ENCODE results near the gene STT3B. TPM values are rescaled to one million over a fixed set of nuclear protein-coding genes. Genes with fewer than 3 reads are reported as not detected.

The STT3B gene
- total RNA-seq, 1 experiment from 2014 or later = 155 TPM

DNA sequence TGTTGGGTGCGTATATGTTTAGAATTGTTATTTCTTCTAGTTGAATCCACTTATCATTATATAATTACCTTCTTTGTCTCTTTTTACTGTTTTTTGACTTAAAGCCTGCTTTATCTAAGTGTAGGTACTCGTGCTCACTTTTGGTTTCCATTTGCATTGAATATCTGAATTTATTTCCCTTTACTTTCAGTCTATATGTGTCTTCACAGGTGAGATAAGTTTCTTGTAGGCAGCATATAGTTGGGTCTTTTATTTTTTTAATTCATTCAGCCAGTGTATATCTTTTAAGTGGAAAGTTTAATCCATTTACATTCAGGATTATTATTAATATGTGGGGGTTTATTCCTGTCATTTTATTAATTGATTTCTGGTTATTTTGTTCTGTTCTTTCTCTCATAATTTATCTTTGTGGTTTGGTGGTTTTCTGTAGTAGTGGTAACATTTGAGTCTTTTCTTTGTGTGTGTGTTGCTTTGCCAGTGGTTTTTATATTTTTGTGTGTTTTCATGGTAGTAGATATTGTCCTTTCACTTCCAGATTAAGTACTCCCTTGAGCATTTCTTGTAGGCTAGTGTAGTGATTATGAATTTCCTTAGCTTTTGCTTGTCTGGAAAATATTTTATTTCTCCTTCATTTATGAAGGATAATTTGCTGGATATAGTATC, 27.3 kb downstream of the STT3B start:
- no peaks in the 10 kb centered on the region for H3K27me3 ChIP-seq (ENCODE audit: insufficient read depth, low read depth)
- H3K79me2 ChIP-seq (ENCODE audit: low read depth) = peaks cover 97% of the 10 kb centered on the region
- ChIA-PET POLR2A (ENCODE audit: unreplicated experiment) (no interaction called here), CTCF (no interaction called here)
- no peak overlapping the region for H3K4me2 ChIP-seq
- no peak overlapping the region for H3K27ac ChIP-seq
- no peak overlapping the region for H2AFZ ChIP-seq
- intact Hi-C loops (cut with micrococcal nuclease; ENCODE audit: unreplicated experiment) = no loop called here
- H3F3A ChIP-seq (ENCODE audit: insufficient read depth, low read depth) = no peaks in the 10 kb centered on the region
- BruUV-seq (replicated peaks) = no TSS peak
- H3K36me3 ChIP-seq (ENCODE audit: low read depth) = no peaks in the 10 kb centered on the region
- no peak for DNase-seq
- TF ChIP-seq EZH2 (IDR thresholded peaks at IDR 0.05; ENCODE audit: low read depth) = no peak
- no peaks in the 10 kb centered on the region for H3K9me2 ChIP-seq (ENCODE audit: insufficient read depth)
- H4K20me1 ChIP-seq (ENCODE audit: insufficient read depth) = no peaks in the 10 kb centered on the region
- no peak overlapping the region for H3K4me3 ChIP-seq
- H3K4me1 ChIP-seq (replicated peaks; ENCODE audit: insufficient read depth) = no peaks in the 10 kb centered on the region
- H3K9me3 ChIP-seq (ENCODE audit: insufficient read depth, low read depth) = no peaks in the 10 kb centered on the region

DNA sequence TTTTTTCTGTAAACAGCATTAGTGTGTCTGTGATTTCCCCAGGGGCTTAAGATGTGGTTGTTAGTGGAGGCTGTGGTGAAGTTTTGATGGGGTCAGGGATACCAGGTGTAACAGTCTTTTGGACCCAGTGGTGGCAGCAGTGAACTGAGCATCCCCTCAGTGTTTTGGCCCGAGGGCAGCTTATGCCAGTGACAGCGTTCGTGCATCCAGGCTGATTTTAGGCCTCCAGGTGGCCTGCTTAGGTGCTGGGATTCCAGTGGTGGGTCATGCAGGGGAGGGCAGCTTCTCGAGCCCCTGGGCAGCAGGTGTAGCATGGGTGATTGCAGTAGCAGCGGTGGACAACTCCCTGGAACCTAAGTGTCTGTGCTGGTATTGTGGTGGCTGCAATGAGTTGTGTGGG, 29.2 kb downstream of the STT3B start:
- H3K4me1 ChIP-seq (replicated peaks; ENCODE audit: insufficient read depth) = no peaks in the 10 kb centered on the region
- no peak overlapping the region for H3K4me2 ChIP-seq
- no peaks in the 10 kb centered on the region for H3K9me2 ChIP-seq (ENCODE audit: insufficient read depth)
- H3K4me3 ChIP-seq = no peak overlapping the region
- no peaks in the 10 kb centered on the region for H3K27me3 ChIP-seq (ENCODE audit: insufficient read depth, low read depth)
- H3K36me3 ChIP-seq (ENCODE audit: low read depth) = no peaks in the 10 kb centered on the region
- H4K20me1 ChIP-seq (ENCODE audit: insufficient read depth) = no peaks in the 10 kb centered on the region
- no peak overlapping the region for H2AFZ ChIP-seq
- intact Hi-C loops (cut with micrococcal nuclease; ENCODE audit: unreplicated experiment) = no loop called here
- no peak for DNase-seq
- no peaks in the 10 kb centered on the region for H3F3A ChIP-seq (ENCODE audit: insufficient read depth, low read depth)
- no peaks in the 10 kb centered on the region for H3K9me3 ChIP-seq (ENCODE audit: insufficient read depth, low read depth)
- ChIA-PET CTCF (no interaction called here), POLR2A (ENCODE audit: unreplicated experiment) (no interaction called here)
- BruUV-seq (replicated peaks) = no TSS peak
- peaks cover 97% of the 10 kb centered on the region for H3K79me2 ChIP-seq (ENCODE audit: low read depth)
- TF ChIP-seq, protein P1, sequence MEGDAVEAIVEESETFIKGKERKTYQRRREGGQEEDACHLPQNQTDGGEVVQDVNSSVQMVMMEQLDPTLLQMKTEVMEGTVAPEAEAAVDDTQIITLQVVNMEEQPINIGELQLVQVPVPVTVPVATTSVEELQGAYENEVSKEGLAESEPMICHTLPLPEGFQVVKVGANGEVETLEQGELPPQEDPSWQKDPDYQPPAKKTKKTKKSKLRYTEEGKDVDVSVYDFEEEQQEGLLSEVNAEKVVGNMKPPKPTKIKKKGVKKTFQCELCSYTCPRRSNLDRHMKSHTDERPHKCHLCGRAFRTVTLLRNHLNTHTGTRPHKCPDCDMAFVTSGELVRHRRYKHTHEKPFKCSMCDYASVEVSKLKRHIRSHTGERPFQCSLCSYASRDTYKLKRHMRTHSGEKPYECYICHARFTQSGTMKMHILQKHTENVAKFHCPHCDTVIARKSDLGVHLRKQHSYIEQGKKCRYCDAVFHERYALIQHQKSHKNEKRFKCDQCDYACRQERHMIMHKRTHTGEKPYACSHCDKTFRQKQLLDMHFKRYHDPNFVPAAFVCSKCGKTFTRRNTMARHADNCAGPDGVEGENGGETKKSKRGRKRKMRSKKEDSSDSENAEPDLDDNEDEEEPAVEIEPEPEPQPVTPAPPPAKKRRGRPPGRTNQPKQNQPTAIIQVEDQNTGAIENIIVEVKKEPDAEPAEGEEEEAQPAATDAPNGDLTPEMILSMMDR (conservative IDR thresholded peaks at IDR 0.05) = no peak
- TF ChIP-seq EZH2 (IDR thresholded peaks at IDR 0.05; ENCODE audit: low read depth) = no peak
- no peak overlapping the region for H3K27ac ChIP-seq

DNA sequence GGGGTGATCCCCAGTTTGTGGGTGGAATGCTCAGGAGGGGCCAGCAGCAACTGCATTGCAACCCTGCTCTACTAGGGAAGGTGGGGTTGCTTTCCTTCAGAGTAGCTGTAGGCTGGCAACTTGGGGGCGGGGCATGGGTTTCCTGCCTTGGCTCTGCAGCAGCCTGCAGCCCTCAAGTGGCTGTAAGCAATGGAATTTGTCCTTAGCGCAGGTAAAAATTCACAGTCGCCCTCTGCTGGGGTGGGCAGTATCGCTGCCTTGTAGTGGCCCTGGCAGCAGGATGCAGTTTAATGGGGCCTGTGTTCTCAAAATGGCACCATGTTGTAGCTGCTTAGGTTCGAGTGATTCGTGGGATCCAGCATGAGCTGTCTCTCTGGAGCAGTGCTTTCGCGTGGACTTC, 29.8 kb downstream of the STT3B start:
- Histone ChIP-seq H3K27me3 (ENCODE audit: insufficient read depth, low read depth) (no peaks in the 10 kb centered on the region), H3K79me2 (ENCODE audit: low read depth) (peaks cover 98% of the 10 kb centered on the region), H3K9me3 (ENCODE audit: insufficient read depth, low read depth) (no peaks in the 10 kb centered on the region), H2AFZ (no peak overlapping the region), H3K4me3 (no peak overlapping the region), H3K9me2 (ENCODE audit: insufficient read depth) (no peaks in the 10 kb centered on the region), H3K36me3 (ENCODE audit: low read depth) (no peaks in the 10 kb centered on the region), H3K4me1 (replicated peaks; ENCODE audit: insufficient read depth) (no peaks in the 10 kb centered on the region), H3K27ac (no peak overlapping the region), H4K20me1 (ENCODE audit: insufficient read depth) (no peaks in the 10 kb centered on the region), H3K4me2 (no peak overlapping the region), H3F3A (ENCODE audit: insufficient read depth, low read depth) (no peaks in the 10 kb centered on the region)
- intact Hi-C loops (cut with micrococcal nuclease; ENCODE audit: unreplicated experiment) = no loop called here
- TF ChIP-seq, protein P1 (conservative IDR thresholded peaks at IDR 0.05) = no peak
- TF ChIP-seq EZH2 (IDR thresholded peaks at IDR 0.05; ENCODE audit: low read depth) = no peak
- ChIA-PET CTCF (no interaction called here), POLR2A (ENCODE audit: unreplicated experiment) (no interaction called here)
- no TSS peak for BruUV-seq (replicated peaks)
- no peak for DNase-seq

DNA sequence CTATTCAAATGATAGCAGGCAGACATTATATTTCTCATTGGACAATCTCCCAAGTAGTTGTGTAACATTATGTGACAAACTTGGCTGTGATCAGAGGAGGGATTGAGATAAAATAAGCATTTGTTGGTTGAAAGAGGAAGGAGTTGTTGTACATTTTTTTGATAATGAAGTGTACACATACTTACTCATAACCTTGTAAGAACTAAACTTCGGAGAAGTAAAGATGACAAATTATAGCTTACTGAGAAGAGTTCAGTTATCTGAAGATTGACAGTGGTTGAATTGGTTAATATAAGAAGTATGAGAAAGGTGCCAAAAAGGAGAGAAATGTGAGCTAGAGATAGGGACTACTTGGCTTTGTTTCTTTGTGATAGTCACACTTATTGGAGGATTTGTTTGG, 32.6 kb downstream of the STT3B start:
- no peak overlapping the region for H3K27ac ChIP-seq
- POLR2A ChIA-PET (ENCODE audit: unreplicated experiment) = interaction anchor here (0.6 kb wide), 1 partner anchor 33 kb away, joined by 4 read pairs; no protein-coding TSS in a partner anchor
- H3K9me2 ChIP-seq (ENCODE audit: insufficient read depth) = no peaks in the 10 kb centered on the region
- H3K4me3 ChIP-seq = no peak overlapping the region
- H3F3A ChIP-seq (ENCODE audit: insufficient read depth, low read depth) = no peaks in the 10 kb centered on the region
- no peaks in the 10 kb centered on the region for H3K4me1 ChIP-seq (replicated peaks; ENCODE audit: insufficient read depth)
- BruUV-seq (replicated peaks) = no TSS peak
- H3K36me3 ChIP-seq (ENCODE audit: low read depth) = no peaks in the 10 kb centered on the region
- H3K4me2 ChIP-seq = no peak overlapping the region
- H3K79me2 ChIP-seq (ENCODE audit: low read depth) = peaks cover 94% of the 10 kb centered on the region
- no peak overlapping the region for H2AFZ ChIP-seq
- intact Hi-C loops (cut with micrococcal nuclease; ENCODE audit: unreplicated experiment) = no loop called here
- DNase-seq = no peak
- H4K20me1 ChIP-seq (ENCODE audit: insufficient read depth) = no peaks in the 10 kb centered on the region
- H3K27me3 ChIP-seq (ENCODE audit: insufficient read depth, low read depth) = no peaks in the 10 kb centered on the region
- CTCF ChIA-PET = no interaction called here
- H3K9me3 ChIP-seq (ENCODE audit: insufficient read depth, low read depth) = no peaks in the 10 kb centered on the region
- no peak for TF ChIP-seq EZH2 (IDR thresholded peaks at IDR 0.05; ENCODE audit: low read depth)
- TF ChIP-seq, protein P1 (conservative IDR thresholded peaks at IDR 0.05) = no peak
